Measurements from ENCODE around the gene MGST3.
"Not testable (repeated sequence)": the region's sequence is repeated elsewhere in the genome, so short reads cannot be mapped to it uniquely, and the experiment has no call there.

Gene MGST3

GRCh38 chr1:165629151-165629550, 1.9 kb upstream of the MGST3 start:
- no peak for DNase-seq (ENCODE audit: low spot score)

GRCh38 chr1:165629848-165630628, 996 bp upstream of the MGST3 start:
- DNase-seq (ENCODE audit: low spot score): no peak

GRCh38 chr1:165631342-165632151, 513 bp downstream of the MGST3 start:
- peak; percentile 82 for DNase-seq (ENCODE audit: low spot score)

DNA sequence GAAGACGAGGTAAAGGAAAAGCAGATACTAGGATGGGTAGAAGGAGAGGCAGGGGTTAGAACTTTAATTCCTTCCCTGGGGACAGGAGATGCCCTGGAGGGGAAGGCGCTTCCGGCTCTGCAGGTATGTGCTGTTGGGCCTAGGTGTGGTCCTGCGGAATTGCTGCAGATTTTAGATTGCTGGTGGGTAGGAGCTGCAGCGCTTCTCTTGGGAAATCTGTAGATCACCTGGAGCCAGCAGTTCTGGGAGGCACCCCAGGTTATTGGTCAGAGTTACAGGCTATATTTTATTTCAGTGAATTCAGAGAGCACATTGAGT, 1.1 kb downstream of the MGST3 start:
- DNase-seq (ENCODE audit: low spot score): no peak

GRCh38 chr1:165632491-165632890, 1.5 kb downstream of the MGST3 start:
- DNase-seq (ENCODE audit: low spot score): no peak

- DNase-seq (ENCODE audit: low spot score): peak; percentile 68
These were observed 2.6 kb downstream of the MGST3 start for GRCh38 chr1:165633614-165634013.

DNA sequence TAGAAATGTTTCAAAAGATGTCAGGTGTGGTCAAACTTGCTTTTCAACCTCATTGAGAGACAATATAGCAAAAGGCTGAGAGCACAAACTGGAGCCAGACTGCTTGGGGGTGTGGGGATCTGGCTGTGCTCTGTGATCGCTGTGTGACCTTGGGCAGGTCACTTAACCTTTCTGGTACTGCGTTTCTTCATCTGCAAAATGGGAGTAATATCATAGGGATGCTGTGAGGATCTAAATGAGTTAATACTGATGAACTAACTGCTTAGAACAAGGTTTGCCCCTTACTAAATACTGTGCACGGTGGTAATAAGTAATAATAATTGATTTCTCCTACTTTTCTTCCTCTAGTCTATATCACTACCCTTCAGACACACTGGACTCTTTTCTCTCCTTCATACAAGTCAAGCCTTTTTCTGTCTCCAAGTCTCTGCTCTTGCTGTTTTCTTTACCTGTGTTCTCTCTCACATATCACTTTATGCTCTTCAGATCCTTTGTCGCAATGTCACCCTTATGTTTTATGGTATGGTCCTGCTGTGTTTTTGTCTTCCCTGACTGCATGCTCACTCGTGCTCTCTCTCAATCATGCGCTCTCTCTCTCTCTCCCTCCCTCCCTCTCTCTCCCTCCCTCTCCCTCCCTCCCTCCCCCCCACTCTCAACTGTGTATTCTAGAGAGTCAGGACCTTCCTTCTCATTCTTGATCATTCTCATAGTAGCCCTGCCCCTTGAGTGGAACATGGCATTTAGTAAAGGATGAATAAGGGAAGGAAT, 3.3 kb downstream of the MGST3 start:
- DNase-seq (ENCODE audit: low spot score): no peak

GRCh38 chr1:165635329-165635728, 4.3 kb downstream of the MGST3 start:
- no peak for DNase-seq (ENCODE audit: low spot score)

- no peak for DNase-seq (ENCODE audit: low spot score)
These were observed 4.8 kb downstream of the MGST3 start for GRCh38 chr1:165635823-165636222.

DNA sequence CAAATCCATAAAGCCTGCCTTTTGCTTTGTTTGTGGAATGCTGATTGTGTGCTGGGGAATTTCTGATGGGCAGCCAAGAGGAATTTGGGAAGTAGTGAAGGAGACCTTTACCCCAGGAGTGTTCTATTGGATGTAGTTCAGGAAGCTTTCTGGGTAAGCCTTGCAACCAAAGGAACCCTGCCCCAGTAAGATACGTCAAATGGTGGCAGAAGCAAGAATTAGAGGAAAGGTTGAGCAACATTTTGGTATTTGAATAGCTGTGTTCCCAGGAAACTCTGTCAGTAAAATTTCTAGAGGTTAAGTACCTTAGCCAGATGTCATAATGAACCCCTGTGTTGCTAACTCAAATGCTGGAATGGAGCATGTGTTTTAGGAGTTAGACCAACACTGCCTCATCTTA, 6.4 kb downstream of the MGST3 start:
- no peak for DNase-seq (ENCODE audit: low spot score)

- not testable (repeated sequence) for DNase-seq (ENCODE audit: low spot score)
These were observed 7.2 kb downstream of the MGST3 start for GRCh38 chr1:165638211-165638610.

DNA sequence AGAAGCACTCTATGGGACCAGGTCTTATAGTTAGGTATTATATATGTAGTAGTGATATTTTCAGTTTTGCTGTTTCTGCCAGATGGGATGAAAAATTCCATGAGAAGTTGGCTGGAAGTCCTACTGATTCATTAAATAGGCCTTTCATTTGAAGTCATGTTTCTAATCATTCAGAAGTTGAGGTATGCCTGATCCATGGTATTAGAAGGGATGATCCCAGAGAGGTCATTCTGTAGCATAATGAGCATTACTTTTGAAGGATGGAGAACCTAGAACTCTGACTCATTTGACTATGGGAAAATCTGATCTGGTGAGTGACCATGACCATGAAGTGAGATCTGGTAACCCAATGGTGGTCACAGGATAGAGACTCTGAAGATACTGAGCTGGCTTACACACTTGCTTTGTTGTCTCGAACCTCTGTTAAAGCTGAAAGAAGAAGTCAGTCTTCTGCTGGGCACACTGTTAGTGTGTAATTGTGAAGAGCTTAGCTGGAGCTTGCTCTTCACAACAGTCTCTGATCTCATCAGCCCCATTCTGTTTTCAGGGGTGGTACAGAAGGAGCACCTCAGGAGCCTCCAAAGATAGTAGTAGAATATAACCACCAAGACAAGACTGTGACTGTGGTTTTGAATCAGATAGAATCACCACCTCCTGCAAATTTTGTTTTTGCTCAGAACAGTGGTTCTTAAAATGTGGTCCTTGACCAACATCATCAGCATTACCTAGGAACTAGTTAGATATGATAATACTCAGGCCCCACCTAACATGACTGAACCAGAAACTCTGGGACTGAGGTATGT, 9.0 kb downstream of the MGST3 start:
- DNase-seq (ENCODE audit: low spot score): peak; percentile 74

GRCh38 chr1:165641231-165641987, 10.4 kb downstream of the MGST3 start:
- DNase-seq (ENCODE audit: low spot score): no peak

DNA sequence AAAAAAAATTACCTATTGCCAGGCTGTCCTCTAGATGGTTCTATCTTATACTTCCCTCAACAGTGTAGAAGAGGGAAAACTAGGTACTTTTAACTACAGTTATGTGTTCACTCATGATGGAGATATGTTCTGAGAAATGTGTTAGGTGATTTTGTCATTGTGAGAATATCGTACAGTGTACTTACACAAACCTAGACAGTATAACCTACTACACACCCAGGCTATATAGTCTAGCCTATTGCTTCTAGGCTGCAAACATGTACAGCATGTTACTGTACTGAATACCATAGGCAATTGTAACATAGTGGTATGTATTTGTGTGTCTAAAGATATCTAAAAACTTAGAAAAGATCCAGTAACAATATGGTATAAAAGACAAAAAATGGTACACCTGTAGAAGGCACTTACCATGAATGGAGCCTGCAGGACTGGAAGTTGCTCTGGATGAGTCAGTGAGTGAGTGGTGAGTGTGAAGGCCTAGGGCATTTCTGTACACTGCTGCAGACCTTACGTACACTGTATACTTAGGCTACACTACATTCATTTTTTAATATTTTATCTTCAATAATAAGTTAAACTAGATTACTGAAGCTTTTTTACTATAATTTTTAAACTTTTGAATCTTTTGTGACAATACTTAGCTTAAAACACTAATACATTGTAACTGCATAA, 13.2 kb downstream of the MGST3 start:
- DNase-seq (ENCODE audit: low spot score): peak; percentile 16

- DNase-seq (ENCODE audit: low spot score): peak; percentile 38
These were observed 14.8 kb downstream of the MGST3 start for GRCh38 chr1:165645654-165646366.

- DNase-seq (ENCODE audit: low spot score): no peak
These were observed 16.5 kb downstream of the MGST3 start for GRCh38 chr1:165647517-165647916.

DNA sequence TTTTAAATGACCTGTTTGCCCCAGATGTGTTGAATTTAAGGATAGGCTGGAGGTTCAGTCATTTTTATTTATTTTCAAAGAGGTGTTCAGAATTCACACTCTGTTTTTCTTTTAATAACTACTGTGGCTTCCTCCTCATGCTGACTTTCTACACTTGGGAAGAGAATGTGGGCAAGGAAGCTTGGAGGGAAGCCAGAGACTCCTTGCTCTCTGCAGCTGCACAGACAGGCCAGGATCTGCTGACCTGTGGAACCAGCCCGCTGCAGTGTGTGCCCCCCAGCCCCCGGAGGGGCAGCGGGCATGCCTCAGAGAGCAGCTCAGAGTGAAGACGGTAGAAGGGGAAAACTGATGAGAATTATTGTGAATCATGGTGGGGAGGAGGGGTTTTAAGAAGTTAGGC, 16.9 kb downstream of the MGST3 start:
- DNase-seq (ENCODE audit: low spot score): no peak

GRCh38 chr1:165648919-165649572, 18.0 kb downstream of the MGST3 start:
- no peak for DNase-seq (ENCODE audit: low spot score)

DNA sequence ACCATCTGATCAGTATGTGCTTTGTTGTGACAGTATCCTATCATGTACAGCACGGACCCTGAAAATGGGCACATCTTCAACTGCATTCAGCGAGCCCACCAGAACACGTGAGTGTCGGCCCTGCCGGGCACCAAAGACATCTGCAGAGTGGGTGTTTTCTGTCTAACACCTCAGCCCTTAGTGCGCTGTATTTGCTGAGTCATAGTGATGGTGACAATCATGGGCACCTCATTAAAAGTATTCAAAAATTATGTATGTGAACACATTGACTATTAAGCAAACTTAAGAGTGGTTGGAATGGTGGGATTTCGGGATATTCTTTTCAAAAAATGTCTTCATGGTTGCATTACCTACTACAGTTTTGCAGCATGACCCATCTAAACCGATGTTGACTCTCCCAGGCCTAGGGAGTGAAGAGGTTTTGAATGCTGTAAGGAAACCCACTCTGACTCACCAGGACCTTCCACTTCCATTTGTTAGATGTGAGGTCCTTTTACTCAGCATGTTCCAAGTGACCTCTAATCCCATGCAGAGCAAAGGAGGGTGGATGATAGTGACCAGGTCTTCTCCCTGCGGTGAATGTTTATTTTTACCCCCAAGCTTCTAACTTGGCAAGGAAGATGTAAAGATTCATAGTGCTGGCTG, 20.1 kb downstream of the MGST3 start:
- DNase-seq (ENCODE audit: low spot score): no peak
